Esophagus (tissue), 2 donors: ENCODE measurements around the gene POLD4. TPM values are rescaled to one million over a fixed set of nuclear protein-coding genes. Genes with fewer than 3 reads are reported as not detected.

ENCODE experiments used
- H3K27ac ChIP-seq, 2 donors: one replicate each; pipeline ENCODE4 v1.5.1; 2013; ENCODE audit warnings: low read depth in 2 of 2, mild to moderate bottlenecking in 2 of 2, inconsistent platforms in 1 of 2, low read length in 1 of 2, moderate library complexity in 1 of 2
- H3K27me3 ChIP-seq, 2 donors: one replicate each; pipeline ENCODE4 v1.6.1; 2013; ENCODE audit warnings: low read length in 2 of 2, control low read depth in 1 of 2, mild to moderate bottlenecking in 1 of 2; ENCODE audit not compliant: insufficient read depth in 2 of 2, control insufficient read depth in 1 of 2
- H3K36me3 ChIP-seq, 2 donors: one replicate each; pipeline ENCODE4 v1.6.1; 2013; ENCODE audit warnings: low read length in 1 of 2; ENCODE audit not compliant: control insufficient read depth in 2 of 2, insufficient read depth in 2 of 2
- H3K4me1 ChIP-seq, 2 donors: one replicate each; pipeline ENCODE4 v1.6.1; 2013; ENCODE audit warnings: low read length in 1 of 2; ENCODE audit not compliant: control insufficient read depth in 2 of 2, insufficient read depth in 2 of 2
- H3K4me3 ChIP-seq, 2 donors: one replicate each; pipeline ENCODE4 v1.5.1; 2013; ENCODE audit warnings: low read length in 2 of 2, mild to moderate bottlenecking in 2 of 2, low read depth in 1 of 2, moderate library complexity in 1 of 2
- H3K9me3 ChIP-seq, 2 donors: one replicate each; pipeline ENCODE4 v1.6.1; 2013; ENCODE audit warnings: mild to moderate bottlenecking in 2 of 2, low read depth in 1 of 2, low read length in 1 of 2, moderate library complexity in 1 of 2; ENCODE audit not compliant: control insufficient read depth in 2 of 2, insufficient read depth in 1 of 2
- WGBS, 2 donors: extraction: QIAGEN DNeasy Blood & Tissue Kit; methylation state at CpG; one replicate each; pipeline ENCODE4 v1.1.7; 2013; 5-methylcytosine and 5-hydroxymethylcytosine counted together
- polyA plus RNA-seq, 2 donors: library from polyadenylated mRNA; stranded (reverse); fragments of 200-250 nt; gene quantifications; one replicate each; pipeline ENCODE4 v1.2.3, GENCODE V29; 2013
- donor health status: healthy with polysubstance abuse.
- donor health status: Bipolar disorder and iron deficiency.

POLD4 gene
- polyA plus RNA-seq, 2 donors = 112 to 114 TPM

- peak overlapping the region; percentile 74 to 83 for H3K4me3 ChIP-seq
- no peaks in the 10 kb centered on the region for H3K9me3 ChIP-seq
- H3K27me3 ChIP-seq = no peaks in the 10 kb centered on the region
- peaks cover 0 to 4% of the 10 kb centered on the region in 2 donors for H3K36me3 ChIP-seq
- H3K4me1 ChIP-seq = peaks cover 2 to 8% of the 10 kb centered on the region in 2 donors
- WGBS, 2 donors = 0% methylated on average over 36 to 53 of the region's 53 CpGs
- peak overlapping the region; percentile 93 to 99 for H3K27ac ChIP-seq
Observed at GRCh38 chr11:67317888-67318555, 35.3 kb downstream of the POLD4 start.

- H3K27me3 ChIP-seq = no peaks in the 10 kb centered on the region
- H3K9me3 ChIP-seq = no peaks in the 10 kb centered on the region
- H3K4me1 ChIP-seq = peaks cover 2 to 12% of the 10 kb centered on the region in 2 donors
- WGBS, 2 donors = 0 to 1% methylated on average over 55 of the region's 55 CpGs
- H3K4me3 ChIP-seq = peak overlapping the region; percentile 74 to 83
- peak overlapping the region; percentile 93 to 99 for H3K27ac ChIP-seq
- no peaks in the 10 kb centered on the region for H3K36me3 ChIP-seq
Observed at GRCh38 chr11:67317205-67317887, 36.0 kb downstream of the POLD4 start.

GRCh38 chr11:67316882-67317204 lies 36.5 kb downstream of the POLD4 start:
- no peaks in the 10 kb centered on the region for H3K9me3 ChIP-seq
- H3K4me3 ChIP-seq = peak overlapping the region; percentile 74 to 83
- H3K27me3 ChIP-seq = no peaks in the 10 kb centered on the region
- peaks cover 2 to 17% of the 10 kb centered on the region in 2 donors for H3K4me1 ChIP-seq
- 0 to 1% methylated on average over 10 of the region's 10 CpGs for WGBS, 2 donors
- no peaks in the 10 kb centered on the region for H3K36me3 ChIP-seq
- H3K27ac ChIP-seq = peak overlapping the region; percentile 93 to 99

- H3K4me1 ChIP-seq = peaks cover 2 to 28% of the 10 kb centered on the region in 2 donors
- WGBS, 2 donors = 70 to 75% methylated on average over 9 of the region's 9 CpGs
- H3K9me3 ChIP-seq = no peaks in the 10 kb centered on the region
- peak overlapping the region; percentile 40 to 71 for H3K27ac ChIP-seq
- H3K27me3 ChIP-seq = no peaks in the 10 kb centered on the region
- H3K4me3 ChIP-seq = no peak overlapping the region
- peaks cover 0 to 10% of the 10 kb centered on the region in 2 donors for H3K36me3 ChIP-seq
Observed at GRCh38 chr11:67315325-67315909, 37.9 kb downstream of the POLD4 start.

- H3K4me3 ChIP-seq = no peak overlapping the region
- H3K9me3 ChIP-seq = no peaks in the 10 kb centered on the region
- peak overlapping the region; percentile 97 to 99 for H3K27ac ChIP-seq
- peaks cover 2 to 33% of the 10 kb centered on the region in 2 donors for H3K4me1 ChIP-seq
- no peaks in the 10 kb centered on the region for H3K27me3 ChIP-seq
- H3K36me3 ChIP-seq = peaks cover 0 to 17% of the 10 kb centered on the region in 2 donors
- 65 to 68% methylated on average over 2 of the region's 2 CpGs for WGBS, 2 donors
Observed at GRCh38 chr11:67314218-67314617, 39.1 kb downstream of the POLD4 start.

GRCh38 chr11:67313125-67313890 lies 40.0 kb downstream of the POLD4 start:
- Histone ChIP-seq H3K27me3 (no peaks in the 10 kb centered on the region), H3K4me3 (no peak overlapping the region), H3K4me1 (peaks cover 0 to 33% of the 10 kb centered on the region in 2 donors), H3K27ac (peak overlapping the region; percentile 97 to 99), H3K9me3 (no peaks in the 10 kb centered on the region), H3K36me3 (peaks cover 2 to 24% of the 10 kb centered on the region in 2 donors)
- 72 to 80% methylated on average over 11 of the region's 11 CpGs for WGBS, 2 donors

- Histone ChIP-seq H3K27me3 (no peaks in the 10 kb centered on the region), H3K36me3 (peaks cover 7 to 33% of the 10 kb centered on the region in 2 donors), H3K4me3 (no peak overlapping the region), H3K9me3 (no peaks in the 10 kb centered on the region), H3K4me1 (peaks cover 0 to 33% of the 10 kb centered on the region in 2 donors), H3K27ac (peak overlapping the region; percentile 99)
- WGBS, 2 donors = 47 to 49% methylated on average over 22 of the region's 22 CpGs
Observed at GRCh38 chr11:67312187-67313021, 40.9 kb downstream of the POLD4 start.

GRCh38 chr11:67311556-67312082 lies 41.7 kb downstream of the POLD4 start:
- Histone ChIP-seq H3K9me3 (no peaks in the 10 kb centered on the region), H3K27ac (peak overlapping the region; percentile 99), H3K36me3 (peaks cover 7 to 39% of the 10 kb centered on the region in 2 donors), H3K27me3 (no peaks in the 10 kb centered on the region), H3K4me3 (peak overlapping the region; percentile 13 to 16), H3K4me1 (peaks cover 0 to 33% of the 10 kb centered on the region in 2 donors)
- WGBS, 2 donors = 59 to 68% methylated on average over 15 of the region's 15 CpGs
